Muscle of leg (tissue), 11 donors: ENCODE measurements around the gene HILPDA. TPM values are rescaled to one million over a fixed set of nuclear protein-coding genes. Genes with fewer than 3 reads are reported as not detected.
"Not testable (repeated sequence)": the region's sequence is repeated elsewhere in the genome, so short reads cannot be mapped to it uniquely, and the experiment has no call there.

Source experiments
- DNase-seq: peaks from one replicate; pipeline ENCODE4 v3.0.0; 2013
- H3K27ac ChIP-seq: one replicate; pipeline ENCODE4 v1.5.1; 2013; ENCODE audit warnings: mild to moderate bottlenecking, low read length, control low read depth
- H3K27me3 ChIP-seq: one replicate; pipeline ENCODE4 v1.6.1; 2013; ENCODE audit warnings: low read length; ENCODE audit not compliant: control insufficient read depth, insufficient read depth
- H3K36me3 ChIP-seq: one replicate; pipeline ENCODE4 v1.6.1; 2013; ENCODE audit warnings: low read length; ENCODE audit not compliant: control insufficient read depth, insufficient read depth
- H3K4me1 ChIP-seq: one replicate; pipeline ENCODE4 v1.6.1; 2013; ENCODE audit warnings: low read length; ENCODE audit not compliant: control insufficient read depth, insufficient read depth
- H3K4me3 ChIP-seq: one replicate; pipeline ENCODE4 v1.5.1; 2013; ENCODE audit warnings: low read length, control low read depth
- H3K9me3 ChIP-seq: replicated peaks from 2 replicates; pipeline ENCODE4 v1.6.1; 2013; ENCODE audit warnings: low read depth, low read length; ENCODE audit not compliant: control insufficient read depth
- WGBS: methylation state at CpG from one replicate; pipeline ENCODE4 v1.1.5; 2013; ENCODE audit warnings: missing lambda C conversion rate; ENCODE audit not compliant: insufficient coverage; 5-methylcytosine and 5-hydroxymethylcytosine counted together
- polyA plus RNA-seq, 8 donors: library from polyadenylated mRNA; unstranded; fragments of 120-200 nt; gene quantifications; one replicate each; pipeline versions ENCODE4 v1.2.1 to v1.2.3, GENCODE V29; 2013; ENCODE audit warnings: inconsistent platforms in 1 of 8, low replicate concordance in 1 of 8; ENCODE audit not compliant: insufficient read length in 8 of 8, insufficient read depth in 1 of 8
- total RNA-seq: library from RNA; stranded (reverse); fragments of 120-200 nt; gene quantifications from one replicate; pipeline ENCODE4 v1.2.4, GENCODE V29; 2013

The HILPDA gene
- total and polyA plus RNA-seq, 9 donors = 11.1 to 15.4 (median 13.5) TPM

GRCh38 chr7:128457385-128457784, 1.7 kb downstream of the HILPDA start:
- DNase-seq, H3K4me3 ChIP-seq, H3K27ac ChIP-seq, H3K9me3 ChIP-seq, H3K27me3 ChIP-seq: not testable (repeated sequence)
- 91% methylated on average over 1 of the region's 6 CpGs for WGBS
- Histone ChIP-seq H3K4me1 (peaks cover 34% of the 10 kb centered on the region), H3K36me3 (peaks cover 12% of the 10 kb centered on the region)

- Histone ChIP-seq H3K9me3 (no peaks in the 10 kb centered on the region), H3K27ac (no peak overlapping the region), H3K27me3 (no peaks in the 10 kb centered on the region), H3K4me1 (peaks cover 27% of the 10 kb centered on the region), H3K4me3 (no peak overlapping the region), H3K36me3 (peaks cover 12% of the 10 kb centered on the region)
- no CpG with 5 or more reads among the region's 3 CpGs for WGBS
- no peak for DNase-seq
These were observed 3.3 kb downstream of the HILPDA start for GRCh38 chr7:128458956-128459355.

DNA sequence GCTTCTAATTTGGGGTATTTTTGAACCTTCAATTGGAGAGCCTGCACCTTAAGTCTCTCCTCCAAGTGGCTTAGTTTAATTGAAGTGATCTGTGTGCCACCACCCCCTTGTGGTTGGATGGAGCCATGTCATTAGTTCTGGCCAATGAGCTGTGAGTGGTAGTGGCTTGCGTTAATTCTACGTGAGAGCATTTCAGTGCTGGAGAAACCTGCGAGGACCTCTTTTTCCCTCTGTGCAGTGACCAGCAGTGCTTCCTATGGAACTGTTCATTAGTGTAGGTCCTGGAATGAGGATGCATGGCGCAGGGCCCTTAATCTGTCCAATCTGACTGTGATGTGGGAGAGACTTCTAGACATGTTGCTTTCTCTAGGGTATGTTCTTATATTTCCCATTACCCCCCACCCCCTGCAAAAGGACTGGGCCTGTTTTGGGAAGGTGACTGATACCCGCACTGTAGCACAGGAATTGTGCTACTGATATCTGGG, 3.8 kb downstream of the HILPDA start:
- DNase-seq = peak; percentile 61
- no peak overlapping the region for H3K4me3 ChIP-seq
- H3K9me3 ChIP-seq = no peaks in the 10 kb centered on the region
- H3K36me3 ChIP-seq = peaks cover 12% of the 10 kb centered on the region
- peaks cover 22% of the 10 kb centered on the region for H3K4me1 ChIP-seq
- WGBS = 0% methylated on average over 1 of the region's 5 CpGs
- H3K27ac ChIP-seq = no peak overlapping the region
- no peaks in the 10 kb centered on the region for H3K27me3 ChIP-seq

DNA sequence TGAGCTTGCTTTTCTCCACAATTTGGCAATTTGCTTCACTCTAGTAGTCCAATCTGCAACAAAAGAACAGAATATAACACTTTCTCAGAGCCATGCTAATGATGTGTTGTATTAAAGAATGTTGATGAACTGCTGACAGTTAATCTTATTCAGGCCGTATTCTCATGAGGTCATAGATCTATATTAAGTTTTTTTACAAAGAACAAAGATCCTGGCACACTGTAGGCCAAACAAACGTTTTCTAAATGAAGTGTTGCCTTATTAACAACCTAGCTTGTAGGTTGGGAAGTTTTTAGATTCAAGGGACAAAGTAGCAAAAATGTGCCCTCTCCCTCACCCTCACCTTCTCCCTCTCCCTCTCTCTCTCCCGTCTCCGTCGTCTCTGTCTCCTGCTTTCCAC, 6.8 kb downstream of the HILPDA start:
- DNase-seq = no peak
- Histone ChIP-seq H3K4me3 (no peak overlapping the region), H3K27me3 (no peaks in the 10 kb centered on the region), H3K4me1 (peaks cover 4% of the 10 kb centered on the region), H3K36me3 (peaks cover 6% of the 10 kb centered on the region), H3K27ac (no peak overlapping the region), H3K9me3 (no peaks in the 10 kb centered on the region)
- 96% methylated on average over 3 of the region's 5 CpGs for WGBS

GRCh38 chr7:128463345-128463744, 7.7 kb downstream of the HILPDA start:
- not testable (repeated sequence) for H3K9me3 ChIP-seq, H3K4me1 ChIP-seq, H3K4me3 ChIP-seq, H3K36me3 ChIP-seq, H3K27me3 ChIP-seq, H3K27ac ChIP-seq, DNase-seq
- 96% methylated on average over 9 of the region's 30 CpGs for WGBS

DNA sequence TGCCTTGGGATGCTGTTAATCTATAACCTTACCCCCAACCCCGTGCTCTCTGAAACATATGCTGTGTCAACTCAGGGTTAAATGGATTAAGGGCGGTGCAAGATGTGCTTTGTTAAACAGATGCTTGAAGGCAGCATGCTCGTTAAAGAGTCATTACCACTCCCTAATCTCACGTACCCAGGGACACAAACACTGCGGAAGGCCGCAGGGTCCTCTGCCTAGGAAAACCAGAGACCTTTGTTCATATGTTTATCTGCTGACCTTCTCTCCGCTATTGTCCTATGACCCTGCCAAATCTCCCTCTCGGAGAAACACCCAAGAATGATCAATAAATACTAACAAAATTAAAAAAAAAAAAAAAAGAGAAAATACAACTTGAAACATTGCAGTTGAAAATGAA, 8.3 kb downstream of the HILPDA start:
- not testable (repeated sequence) for H3K27me3 ChIP-seq, H3K36me3 ChIP-seq, H3K27ac ChIP-seq, DNase-seq, H3K4me3 ChIP-seq, H3K4me1 ChIP-seq, H3K9me3 ChIP-seq
- 60% methylated on average over 2 of the region's 8 CpGs for WGBS

DNA sequence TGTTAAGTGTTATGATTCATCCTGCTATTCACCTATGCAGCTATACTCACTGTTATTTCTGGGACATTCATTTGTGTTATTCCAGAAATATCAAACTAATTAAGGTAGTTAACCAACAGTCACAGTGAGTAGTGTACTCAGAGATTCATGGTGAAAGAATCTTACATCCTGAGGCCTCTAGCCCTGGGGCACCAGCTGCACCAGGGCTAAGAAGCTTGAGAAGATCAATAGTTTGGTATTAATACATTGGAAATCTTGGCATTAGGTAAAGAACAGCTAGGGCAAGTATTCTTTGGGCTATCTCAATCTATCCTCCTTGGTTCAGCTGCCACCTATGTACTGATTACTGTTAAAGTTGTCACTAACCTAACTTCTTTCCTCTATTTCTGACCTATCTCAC, 11.2 kb downstream of the HILPDA start:
- not testable (repeated sequence) for H3K9me3 ChIP-seq, H3K27ac ChIP-seq, H3K27me3 ChIP-seq, H3K4me3 ChIP-seq, DNase-seq, H3K4me1 ChIP-seq, H3K36me3 ChIP-seq

DNA sequence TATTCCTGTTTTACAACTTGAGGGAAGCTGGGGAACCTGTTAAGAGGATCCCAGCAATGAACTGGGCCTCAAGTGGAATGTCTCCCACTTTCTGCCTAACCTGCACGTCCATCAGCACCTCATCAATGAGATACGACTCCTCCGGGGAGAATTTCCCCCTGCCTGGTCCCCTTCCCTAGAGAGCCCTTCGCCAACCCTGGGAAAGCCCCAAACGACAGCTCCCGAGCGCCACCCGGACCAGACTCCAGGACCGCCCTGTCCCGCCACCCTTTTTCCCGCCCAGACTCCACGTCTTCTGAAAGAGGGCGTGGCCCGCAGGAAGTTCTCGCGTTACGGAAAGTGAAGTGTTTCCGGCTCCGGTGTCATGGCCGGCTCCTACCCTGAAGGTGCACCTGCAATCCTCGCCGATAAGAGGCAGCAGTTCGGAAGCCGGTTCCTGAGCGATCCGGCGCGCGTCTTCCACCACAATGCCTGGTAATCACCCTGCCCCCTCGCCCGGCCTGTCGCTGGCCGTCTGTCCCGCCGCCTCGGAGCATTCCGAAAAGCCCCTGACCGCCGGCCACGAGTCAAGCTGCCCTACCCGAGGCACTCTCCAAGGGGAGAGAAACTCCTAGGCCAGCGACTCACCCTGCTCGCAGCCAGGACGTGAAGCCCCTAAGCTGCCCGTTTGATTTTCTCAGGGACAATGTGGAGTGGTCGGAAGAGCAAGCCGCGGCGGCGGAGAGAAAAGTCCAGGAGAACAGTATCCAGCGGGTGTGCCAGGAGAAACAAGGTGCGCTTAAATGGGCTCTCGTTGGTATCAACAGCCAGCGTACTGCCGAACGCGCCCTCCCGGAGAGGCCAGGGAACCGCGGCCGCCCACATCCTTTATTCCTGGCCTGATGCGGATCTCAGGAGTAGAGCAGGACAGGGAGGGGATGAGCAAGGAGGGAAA, 21.0 kb downstream of the HILPDA start, which contains the start of gene METTL2B:
Gene METTL2B (plus strand): TSS at position 347 of the 934 bp plus-strand sequence. CDS start 18 bp downstream, at position 365.
- Histone ChIP-seq H3K4me3 (peak within 1 kb of the TSS; percentile 88), H3K27ac (peak within 1 kb of the TSS; percentile 93)
- under 1% methylated on average over 45 of the region's 62 CpGs for WGBS
- not testable (repeated sequence) for H3K9me3 ChIP-seq, H3K36me3 ChIP-seq, H3K4me1 ChIP-seq, H3K27me3 ChIP-seq
- peak; percentile 97 for DNase-seq

DNA sequence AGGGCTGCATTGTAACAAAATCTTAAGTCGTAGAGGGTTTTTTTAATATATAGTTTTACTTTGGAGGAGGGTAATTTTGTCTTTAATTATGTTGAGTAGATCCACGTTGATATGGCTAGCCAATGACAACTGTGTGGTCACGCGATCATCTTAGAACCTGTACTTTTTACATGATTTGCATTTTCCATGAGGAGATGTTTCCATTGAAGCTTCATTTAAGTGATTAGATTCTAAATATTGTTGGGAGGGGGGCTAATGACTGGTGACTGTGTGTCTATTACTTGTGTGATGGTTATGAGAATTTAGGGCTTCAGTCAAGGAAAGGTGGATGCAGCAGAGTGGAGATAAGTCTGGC, 21.6 kb downstream of the HILPDA start:
- H3K27ac ChIP-seq = peak overlapping the region; percentile 93
- 4% methylated on average over 4 of the region's 4 CpGs for WGBS
- not testable (repeated sequence) for H3K4me1 ChIP-seq

GRCh38 chr7:128479082-128479481, 23.4 kb downstream of the HILPDA start:
- DNase-seq, H3K4me3 ChIP-seq, H3K9me3 ChIP-seq, H3K27ac ChIP-seq, H3K4me1 ChIP-seq, H3K36me3 ChIP-seq, H3K27me3 ChIP-seq: not testable (repeated sequence)
- WGBS = no CpG with 5 or more reads among the region's 4 CpGs

More for the DNA sequence above, 21.6 kb downstream of the HILPDA start:
- not testable (repeated sequence) for DNase-seq, H3K36me3 ChIP-seq, H3K9me3 ChIP-seq, H3K27me3 ChIP-seq
- H3K4me3 ChIP-seq = peak overlapping the region; percentile 88
